GM19372 (cell line): ENCODE measurements around the gene DNAJC4.

ENCODE experiments used
- ATAC-seq: cut with Tn5 transposase; IDR thresholded peaks from one replicate; pipeline ENCODE4 v1.9.1; 2021; ENCODE audit warnings: mild to moderate bottlenecking, low read depth, moderate library complexity; ENCODE audit not compliant: unreplicated experiment

Gene DNAJC4, protein sequence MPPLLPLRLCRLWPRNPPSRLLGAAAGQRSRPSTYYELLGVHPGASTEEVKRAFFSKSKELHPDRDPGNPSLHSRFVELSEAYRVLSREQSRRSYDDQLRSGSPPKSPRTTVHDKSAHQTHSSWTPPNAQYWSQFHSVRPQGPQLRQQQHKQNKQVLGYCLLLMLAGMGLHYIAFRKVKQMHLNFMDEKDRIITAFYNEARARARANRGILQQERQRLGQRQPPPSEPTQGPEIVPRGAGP

GRCh38 chr11:64230171-64230984 lies at the start of gene DNAJC4:
DNAJC4 (plus strand) TSS chr11:64230548; CDS start chr11:64230855, 307 bp downstream.
- peak; percentile 50 for ATAC-seq

GRCh38 chr11:64180891-64181290 lies 49.5 kb upstream of the DNAJC4 start:
- no peak for ATAC-seq

- ATAC-seq = no peak
Measured at GRCh38 chr11:64181506-64182411, 48.6 kb upstream of the DNAJC4 start.

GRCh38 chr11:64183890-64184289 lies 46.5 kb upstream of the DNAJC4 start:
- no peak for ATAC-seq

GRCh38 chr11:64185175-64185692 lies 45.1 kb upstream of the DNAJC4 start:
- peak; percentile 12 for ATAC-seq

- peak; percentile 78 for ATAC-seq
Measured at GRCh38 chr11:64185693-64186491, 44.5 kb upstream of the DNAJC4 start, which contains the start of gene STIP1. STIP1 (plus strand) TSS chr11:64186171; CDS start chr11:64186262, 91 bp downstream.

DNA sequence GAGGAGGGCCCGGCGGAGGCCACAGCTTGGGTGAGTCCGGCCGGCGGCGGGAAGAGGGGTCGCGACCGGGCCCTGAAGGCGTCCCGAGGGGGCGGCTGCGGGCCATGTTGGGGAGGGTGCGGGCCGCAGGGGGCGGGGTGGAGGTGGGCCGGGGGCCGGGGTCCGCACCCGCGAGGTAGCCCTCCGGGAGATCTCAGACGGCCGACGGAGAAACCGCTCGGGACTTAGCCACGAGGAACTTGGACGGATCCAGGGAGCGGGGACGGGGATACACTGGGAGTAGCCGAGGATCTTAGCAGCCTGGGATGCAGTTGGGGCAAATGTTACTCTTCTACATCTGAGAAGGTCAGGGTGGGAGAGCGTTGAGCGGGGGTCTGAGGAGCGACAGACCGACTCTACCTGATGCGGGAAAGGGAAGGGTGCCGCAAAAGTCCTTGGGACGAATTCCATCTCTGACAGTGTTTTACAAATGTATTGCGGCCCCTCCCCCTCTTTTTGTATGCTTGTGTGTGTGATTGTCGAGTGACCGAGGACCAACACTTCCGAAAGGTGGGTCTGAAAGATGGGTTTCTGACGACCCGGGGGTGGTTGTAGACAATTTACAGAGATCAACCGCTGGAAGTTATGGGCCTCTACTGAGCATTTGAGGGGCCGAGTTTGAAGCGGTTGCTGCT lies 43.7 kb upstream of the DNAJC4 start:
- no peak for ATAC-seq

GRCh38 chr11:64192434-64192833 lies 37.9 kb upstream of the DNAJC4 start:
- no peak for ATAC-seq

DNA sequence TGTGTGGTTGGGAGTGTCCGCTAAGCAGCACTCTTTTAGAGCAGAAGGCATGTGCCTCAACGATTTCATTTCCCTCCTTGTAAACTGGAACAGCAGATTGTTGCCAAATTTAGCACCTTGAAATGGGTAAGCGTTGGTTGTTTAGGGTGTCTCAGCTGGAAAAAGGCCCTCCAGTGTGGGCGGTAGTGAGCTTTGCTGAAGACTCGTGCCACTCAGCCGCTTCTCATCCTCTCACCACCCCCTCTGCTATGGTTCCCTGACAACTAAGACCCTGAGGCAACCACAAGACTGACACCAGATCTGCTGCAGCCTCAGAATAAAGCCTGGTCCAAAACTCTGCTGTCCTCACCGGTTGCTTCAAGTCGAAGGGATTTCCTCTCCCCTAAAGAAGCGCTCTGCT lies 33.7 kb upstream of the DNAJC4 start:
- no peak for ATAC-seq

DNA sequence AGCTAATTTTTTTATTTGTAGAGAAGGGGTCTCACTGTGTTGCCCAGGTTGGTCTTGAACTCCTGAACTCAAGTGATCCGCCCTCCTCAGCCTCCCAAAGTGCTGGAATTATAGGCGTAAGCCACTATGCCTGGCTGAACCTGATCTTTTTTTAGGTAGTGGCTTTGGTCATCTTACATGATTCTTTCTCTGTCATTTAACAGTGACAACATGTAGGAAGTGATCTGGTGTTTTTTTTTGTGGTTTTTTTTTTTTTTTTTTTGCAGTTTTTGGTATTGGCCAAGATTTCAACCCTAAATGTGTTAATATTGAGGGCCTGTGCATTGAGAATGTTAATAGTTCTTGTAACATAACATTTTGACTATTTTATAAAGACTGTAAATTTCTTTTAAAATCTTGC lies 31.8 kb upstream of the DNAJC4 start:
- no peak for ATAC-seq

DNA sequence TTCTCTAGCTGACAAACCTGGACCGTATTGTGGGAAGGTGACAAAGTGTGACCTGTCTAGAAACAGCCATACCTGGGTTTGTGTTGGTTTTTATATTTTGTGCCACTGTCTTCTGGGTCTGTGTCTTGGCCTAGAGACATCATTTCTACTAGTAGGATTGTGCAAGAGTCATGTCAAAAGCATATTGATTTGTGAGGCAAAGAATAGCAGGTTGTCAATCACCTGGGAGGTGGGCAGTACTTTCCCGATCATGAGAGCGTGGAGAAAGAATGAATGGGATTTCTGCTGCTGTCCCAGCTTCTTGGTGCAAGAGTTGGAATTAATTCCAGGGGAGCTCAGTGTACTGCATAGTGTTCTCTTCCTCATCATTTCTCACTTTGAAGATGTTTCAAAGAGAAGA lies 28.8 kb upstream of the DNAJC4 start:
- ATAC-seq = no peak

- ATAC-seq = no peak
Measured at GRCh38 chr11:64202992-64203391, 27.4 kb upstream of the DNAJC4 start.

- no peak for ATAC-seq
Measured at GRCh38 chr11:64203421-64204079, 26.8 kb upstream of the DNAJC4 start.

- ATAC-seq = no peak
Measured at GRCh38 chr11:64204080-64204440, 26.3 kb upstream of the DNAJC4 start.

DNA sequence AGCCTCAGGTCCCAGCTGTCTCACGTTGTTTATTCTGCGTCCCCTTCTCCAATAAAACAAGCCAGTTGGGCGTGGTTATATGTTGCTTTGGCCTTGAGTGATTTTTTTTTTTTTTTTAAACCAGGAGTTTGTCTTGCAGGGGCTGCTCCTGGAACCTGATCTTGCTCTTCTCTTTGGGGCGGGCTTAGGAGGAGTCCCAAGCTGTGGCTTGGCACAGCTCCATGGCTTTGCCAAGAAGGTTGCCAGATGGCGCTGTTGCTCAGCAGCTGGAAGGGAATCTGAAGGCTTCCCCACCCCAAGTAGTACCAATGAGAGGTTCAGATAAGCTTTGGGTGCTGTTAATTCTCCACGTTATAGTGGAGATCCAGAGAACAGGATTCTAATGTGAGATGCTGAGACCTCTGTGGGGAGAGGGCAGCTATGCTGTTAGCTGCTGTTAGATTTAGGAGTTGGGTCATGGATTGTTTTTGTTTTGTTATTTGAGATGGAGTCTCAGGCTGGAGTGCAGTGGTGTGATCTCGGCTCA lies 25.8 kb upstream of the DNAJC4 start:
- ATAC-seq = no peak

- ATAC-seq = peak; percentile 44
Measured at GRCh38 chr11:64206457-64207255, 23.7 kb upstream of the DNAJC4 start, which contains the start of gene FERMT3. FERMT3 (plus strand) TSS chr11:64206721; CDS start chr11:64207365, 644 bp downstream.

- no peak for ATAC-seq
Measured at GRCh38 chr11:64207256-64208085, 22.9 kb upstream of the DNAJC4 start.
